K562 (cell line): ENCODE measurements around the gene GALNT18.

Experiments used
- CHD2 ChIP-seq: IDR thresholded peaks from 2 replicates; pipeline ENCODE4 v1.6.1; 2011; ENCODE audit warnings: low read depth, low read length
- EP300 ChIP-seq: IDR thresholded peaks from 2 replicates; pipeline ENCODE4 v1.6.1; 2012; ENCODE audit warnings: low read length, improper control_type of control experiment
- EP400 ChIP-seq: fragments of 450-650 bp; IDR thresholded peaks from 2 replicates; pipeline ENCODE4 v1.6.1; 2017; ENCODE audit warnings: antibody characterized with exemption, mild to moderate bottlenecking, moderate library complexity
- SAFB ChIP-seq: fragments of 200-400 bp; formaldehyde crosslinking; IDR thresholded peaks from 2 replicates; pipeline ENCODE4 v1.6.1; 2017; ENCODE audit warnings: low read depth, low read length, borderline replicate concordance
- SREBF2 ChIP-seq: sonication (generic); formaldehyde crosslinking; IDR thresholded peaks from 2 replicates; pipeline ENCODE4 v1.4.0; 2020; ENCODE audit warnings: mild to moderate bottlenecking, missing genetic modification reagents
- TEAD2 ChIP-seq: fragments of 450-650 bp; IDR thresholded peaks from 2 replicates; pipeline ENCODE4 v1.6.1; 2016; ENCODE audit warnings: missing genetic modification characterization, control low read depth, missing compliant biosample characterization
- ZNF24 ChIP-seq: fragments of 450-650 bp; IDR thresholded peaks from 2 replicates; pipeline ENCODE4 v1.6.1; 2016
- TF ChIP-seq, protein P1 (sequence below): sonication (generic); formaldehyde crosslinking; IDR thresholded peaks from 2 replicates; pipeline ENCODE4 v1.8.1; 2023; ENCODE audit warnings: mild to moderate bottlenecking, missing genetic modification reagents

DNA sequence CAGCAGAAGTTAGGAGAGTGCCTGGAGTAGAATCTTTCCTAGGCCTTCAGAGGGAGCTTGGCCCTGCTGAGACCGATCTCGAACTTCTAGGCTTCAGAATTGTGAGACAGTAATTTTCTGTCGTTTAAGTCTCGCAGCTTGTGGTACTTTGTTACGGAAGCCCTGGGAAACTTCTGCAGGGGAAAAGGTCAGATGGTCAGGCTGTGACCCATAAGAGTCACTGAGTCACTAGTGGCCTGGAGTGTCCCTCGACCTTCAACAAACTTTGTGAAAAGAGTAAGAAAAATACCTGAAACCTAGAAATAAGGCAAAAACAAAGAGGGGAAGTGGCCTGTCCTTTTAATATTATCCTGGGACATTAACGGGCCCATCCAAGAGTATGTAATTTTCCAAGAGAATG, 303.3 kb downstream of the GALNT18 start:
- TF ChIP-seq ZNF24 (no peak), EP300 (no peak), TEAD2 (tag) (no peak), SAFB (no peak), CHD2 (no peak), SREBF2 (CRISPR knock-in tag) (no peak), EP400 (no peak)
- TF ChIP-seq, protein P1, sequence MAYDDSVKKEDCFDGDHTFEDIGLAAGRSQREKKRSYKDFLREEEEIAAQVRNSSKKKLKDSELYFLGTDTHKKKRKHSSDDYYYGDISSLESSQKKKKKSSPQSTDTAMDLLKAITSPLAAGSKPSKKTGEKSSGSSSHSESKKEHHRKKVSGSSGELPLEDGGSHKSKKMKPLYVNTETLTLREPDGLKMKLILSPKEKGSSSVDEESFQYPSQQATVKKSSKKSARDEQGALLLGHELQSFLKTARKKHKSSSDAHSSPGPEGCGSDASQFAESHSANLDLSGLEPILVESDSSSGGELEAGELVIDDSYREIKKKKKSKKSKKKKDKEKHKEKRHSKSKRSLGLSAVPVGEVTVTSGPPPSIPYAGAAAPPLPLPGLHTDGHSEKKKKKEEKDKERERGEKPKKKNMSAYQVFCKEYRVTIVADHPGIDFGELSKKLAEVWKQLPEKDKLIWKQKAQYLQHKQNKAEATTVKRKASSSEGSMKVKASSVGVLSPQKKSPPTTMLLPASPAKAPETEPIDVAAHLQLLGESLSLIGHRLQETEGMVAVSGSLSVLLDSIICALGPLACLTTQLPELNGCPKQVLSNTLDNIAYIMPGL, result no peak
